Measurements from ENCODE around the gene SUZ12.

SUZ12 gene

GRCh38 chr17:31888124-31888523 is 48.7 kb upstream of the SUZ12 start (continued):
- no peak for TF ChIP-seq PATZ1 (tag by site-specific recombination; IDR thresholded peaks at IDR 0.05)
- no peak for TF ChIP-seq ZNF433 (tag by site-specific recombination; IDR thresholded peaks at IDR 0.05; ENCODE audit: low read depth)
- TF ChIP-seq ZNF24 (tag by site-specific recombination; IDR thresholded peaks at IDR 0.05) = no peak

DNA sequence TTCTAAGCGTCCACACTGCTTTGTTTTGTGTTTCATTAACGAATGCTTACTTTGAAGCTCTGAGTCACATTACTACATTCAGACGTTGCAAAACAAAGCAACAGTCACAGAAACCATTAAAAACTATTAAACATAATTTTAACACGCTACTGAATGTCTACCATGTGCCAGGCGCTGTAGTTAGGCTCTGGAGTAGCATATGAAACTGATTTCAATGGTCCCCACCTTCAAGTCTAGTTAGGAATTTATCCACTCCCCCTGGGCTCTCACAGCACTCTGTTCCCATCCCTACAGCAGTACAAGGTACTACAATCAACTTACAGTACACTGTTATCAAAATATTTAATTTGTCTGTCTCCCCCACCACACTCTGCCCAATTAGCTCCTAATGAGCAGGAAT is 35.9 kb upstream of the SUZ12 start:
- H3K4me3 ChIP-seq (ENCODE audit: low read depth, low read length) = peak overlapping the region; percentile 94
- no peaks in the 10 kb centered on the region for H3K9me3 ChIP-seq (ENCODE audit: control insufficient read depth, insufficient read depth, low read depth, low read length)
- H3K36me3 ChIP-seq (ENCODE audit: control insufficient read depth in 2 of 2, insufficient read depth in 1 of 2, low read length in 2 of 2) = peaks cover 40 to 43% of the 10 kb centered on the region in 2 experiments
- H3K27ac ChIP-seq (ENCODE audit: extremely low read depth, low read depth, low read length) = peak overlapping the region; percentile 80
- TF ChIP-seq ZBTB48 (tag by site-specific recombination; IDR thresholded peaks at IDR 0.05) (peak; percentile 96), ZNF623 (tag by site-specific recombination; IDR thresholded peaks at IDR 0.05) (no peak), ZNF404 (tag by site-specific recombination; IDR thresholded peaks at IDR 0.05) (no peak), ZNF621 (tag by site-specific recombination; IDR thresholded peaks at IDR 0.05) (no peak), ZBTB7A (tag by site-specific recombination; IDR thresholded peaks at IDR 0.05; ENCODE audit: low read depth) (no peak), YY2 (tag by site-specific recombination; IDR thresholded peaks at IDR 0.05) (no peak)
- TF ChIP-seq, protein P1, sequence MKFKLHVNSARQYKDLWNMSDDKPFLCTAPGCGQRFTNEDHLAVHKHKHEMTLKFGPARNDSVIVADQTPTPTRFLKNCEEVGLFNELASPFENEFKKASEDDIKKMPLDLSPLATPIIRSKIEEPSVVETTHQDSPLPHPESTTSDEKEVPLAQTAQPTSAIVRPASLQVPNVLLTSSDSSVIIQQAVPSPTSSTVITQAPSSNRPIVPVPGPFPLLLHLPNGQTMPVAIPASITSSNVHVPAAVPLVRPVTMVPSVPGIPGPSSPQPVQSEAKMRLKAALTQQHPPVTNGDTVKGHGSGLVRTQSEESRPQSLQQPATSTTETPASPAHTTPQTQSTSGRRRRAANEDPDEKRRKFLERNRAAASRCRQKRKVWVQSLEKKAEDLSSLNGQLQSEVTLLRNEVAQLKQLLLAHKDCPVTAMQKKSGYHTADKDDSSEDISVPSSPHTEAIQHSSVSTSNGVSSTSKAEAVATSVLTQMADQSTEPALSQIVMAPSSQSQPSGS (tag by site-specific recombination; IDR thresholded peaks at IDR 0.05; ENCODE audit: low read depth) = no peak
- CTCF ChIA-PET = interaction anchor here (0.5 to 4.0 kb wide), 15 partner anchors 11 to 995 kb away, joined by 3 to 25 read pairs (median 3); no protein-coding TSS in a partner anchor
- H3K4me1 ChIP-seq (ENCODE audit: control insufficient read depth, insufficient read depth, low read length) = no peaks in the 10 kb centered on the region; the same call in none of the 2 replicates
- POLR2A ChIA-PET = interaction anchor here (0.6 to 1.5 kb wide), 10 partner anchors 10 to 415 kb away, joined by 3 to 11 read pairs (median 6); partner anchors contain the start of genes COPRS and SUZ12

DNA sequence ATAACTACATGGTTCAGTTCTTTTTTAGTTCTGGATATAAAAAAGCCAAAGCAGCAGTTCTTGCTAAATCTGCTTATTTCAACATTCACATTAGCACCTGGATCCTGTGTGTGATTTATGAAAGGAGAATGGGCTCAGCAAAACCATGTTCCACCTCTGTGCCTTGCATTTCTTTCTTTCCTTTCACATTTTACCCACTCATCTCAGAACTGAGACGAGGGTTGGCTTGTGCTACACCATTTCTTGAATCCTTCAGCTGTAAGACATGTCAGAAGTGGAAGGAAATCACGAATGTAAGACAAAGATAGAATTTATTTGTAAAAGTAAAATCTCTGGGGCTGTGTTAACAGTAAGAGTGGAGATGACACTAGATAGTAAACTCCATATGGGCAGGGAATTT is 34.1 kb upstream of the SUZ12 start:
- peaks cover 4% of the 10 kb centered on the region for H3K4me1 ChIP-seq (ENCODE audit: control insufficient read depth, insufficient read depth, low read length)
- CTCF ChIA-PET = interaction anchor here (0.5 to 4.0 kb wide), 5 partner anchors 9 to 368 kb away, joined by 3 to 25 read pairs (median 4); no protein-coding TSS in a partner anchor
- POLR2A ChIA-PET = no interaction called here
- peaks cover 22 to 26% of the 10 kb centered on the region in 2 experiments for H3K36me3 ChIP-seq (ENCODE audit: control insufficient read depth in 2 of 2, insufficient read depth in 1 of 2, low read length in 2 of 2)
- no peaks in the 10 kb centered on the region for H3K9me3 ChIP-seq (ENCODE audit: control insufficient read depth, insufficient read depth, low read depth, low read length)
- H3K4me3 ChIP-seq (ENCODE audit: low read depth, low read length) = no peak overlapping the region
- no peak overlapping the region for H3K27ac ChIP-seq (ENCODE audit: extremely low read depth, low read depth, low read length)
- TF ChIP-seq ZNF510 (tag by site-specific recombination; IDR thresholded peaks at IDR 0.05; ENCODE audit: insufficient replicate concordance) (no peak), OVOL3 (tag by site-specific recombination; IDR thresholded peaks at IDR 0.05) (no peak), MZF1 (tag by site-specific recombination; IDR thresholded peaks at IDR 0.05; ENCODE audit: borderline replicate concordance) (no peak), ZNF19 (tag by site-specific recombination; IDR thresholded peaks at IDR 0.05; ENCODE audit: low read depth) (no peak), ZBTB6 (tag by site-specific recombination; IDR thresholded peaks at IDR 0.05) (no peak), HOXD13 (CRISPR knock-in tag; IDR thresholded peaks at IDR 0.05; ENCODE audit: borderline replicate concordance) (no peak), ZBTB17 (tag by site-specific recombination; IDR thresholded peaks at IDR 0.05) (no peak)
- TF ChIP-seq, protein P2, sequence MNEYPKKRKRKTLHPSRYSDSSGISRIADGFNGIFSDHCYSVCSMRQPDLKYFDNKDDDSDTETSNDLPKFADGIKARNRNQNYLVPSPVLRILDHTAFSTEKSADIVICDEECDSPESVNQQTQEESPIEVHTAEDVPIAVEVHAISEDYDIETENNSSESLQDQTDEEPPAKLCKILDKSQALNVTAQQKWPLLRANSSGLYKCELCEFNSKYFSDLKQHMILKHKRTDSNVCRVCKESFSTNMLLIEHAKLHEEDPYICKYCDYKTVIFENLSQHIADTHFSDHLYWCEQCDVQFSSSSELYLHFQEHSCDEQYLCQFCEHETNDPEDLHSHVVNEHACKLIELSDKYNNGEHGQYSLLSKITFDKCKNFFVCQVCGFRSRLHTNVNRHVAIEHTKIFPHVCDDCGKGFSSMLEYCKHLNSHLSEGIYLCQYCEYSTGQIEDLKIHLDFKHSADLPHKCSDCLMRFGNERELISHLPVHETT (tag by site-specific recombination; IDR thresholded peaks at IDR 0.05) = no peak
